Activated naive CD4-positive, alpha-beta T cell treated with anti-CD3 and anti-CD28 coated beads for 36 hours (primary cell): ENCODE data around the gene GIMAP5. TPM values are rescaled to one million over a fixed set of nuclear protein-coding genes. Genes with fewer than 3 reads are reported as not detected.
A peak's percentile ranks its signal among the peaks of the same experiment; 100 is the strongest.

Source experiments
- CTCF ChIA-PET: fragments of 350-600 bp; sonication (Branson Sonifier 250); formaldehyde crosslinking; loops from one replicate; lab custom pipeline; 2021; ENCODE audit warnings: antibody characterized with exemption; lab: Charles Lee
- DNase-seq: peaks from one replicate; pipeline ENCODE4 v3.0.0-alpha.2; 2020
- H3K27ac Mint-ChIP-seq: one replicate; pipeline ENCODE4 v1.8.0; 2021; ENCODE audit warnings: mild to moderate bottlenecking, mixed read lengths
- H3K27me3 Mint-ChIP-seq: one replicate; pipeline ENCODE4 v1.8.0; 2021; ENCODE audit warnings: low read depth, mixed read lengths
- H3K36me3 Mint-ChIP-seq: one replicate; pipeline ENCODE4 v1.8.0; 2021; ENCODE audit warnings: low read depth, mixed read lengths
- H3K4me1 Mint-ChIP-seq: one replicate; pipeline ENCODE4 v1.8.0; 2021; ENCODE audit warnings: low read depth, mixed read lengths
- H3K4me3 Mint-ChIP-seq: one replicate; pipeline ENCODE4 v1.8.0; 2021; ENCODE audit warnings: mild to moderate bottlenecking, moderate library complexity, mixed read lengths
- H3K9me3 Mint-ChIP-seq: one replicate; pipeline ENCODE4 v1.8.0; 2021; ENCODE audit warnings: mixed read lengths
- intact Hi-C: fragments of 100-400 bp; cut with micrococcal nuclease; formaldehyde crosslinking; loops from one replicate; pipeline ENCODE4 v1.15.1; 2023
- total RNA-seq, 2 experiments: library from RNA; stranded (reverse); gene quantifications; one replicate each; pipeline ENCODE4 v1.2.3, GENCODE V29; 2021

GIMAP5 gene
- total RNA-seq, 2 experiments from 2014 or later: 32.1 to 32.3 TPM

DNA sequence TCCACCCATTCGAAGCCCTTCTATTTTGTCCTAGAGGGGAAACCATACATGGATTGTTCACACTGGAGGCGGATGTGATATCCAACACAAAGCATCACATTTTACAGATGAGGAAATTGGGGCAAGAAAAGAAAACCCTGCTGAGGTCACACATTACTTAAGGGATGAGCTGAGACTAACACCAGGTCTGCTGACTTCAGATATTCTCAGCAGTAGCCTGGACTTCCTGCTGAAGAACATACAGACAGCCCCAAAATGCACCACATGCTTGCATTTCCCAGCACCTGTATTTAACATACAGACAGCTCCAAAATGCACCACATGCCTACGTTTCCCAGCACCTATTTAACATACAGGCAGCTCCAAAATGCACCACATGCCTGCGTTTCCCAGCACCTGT is 11.2 kb downstream of the GIMAP5 start:
- Mint-ChIP-seq H3K36me3 (peaks cover 24% of the 10 kb centered on the region), H3K9me3 (no peaks in the 10 kb centered on the region), H3K4me3 (no peak overlapping the region), H3K27ac (peak overlapping the region; percentile 93), H3K4me1 (peaks cover 89% of the 10 kb centered on the region), H3K27me3 (no peaks in the 10 kb centered on the region)
- intact Hi-C loops: loop anchor here (10.0 kb wide), 1 partner anchor 874 kb away; the partner anchor contains the start of gene ATP6V0E2
- peak; percentile 66 for DNase-seq
- CTCF ChIA-PET: interaction anchor here (0.7 to 2.5 kb wide), 3 partner anchors 11 to 315 kb away, joined by 3 to 9 read pairs (median 3); partner anchors contain the start of gene GIMAP5

DNA sequence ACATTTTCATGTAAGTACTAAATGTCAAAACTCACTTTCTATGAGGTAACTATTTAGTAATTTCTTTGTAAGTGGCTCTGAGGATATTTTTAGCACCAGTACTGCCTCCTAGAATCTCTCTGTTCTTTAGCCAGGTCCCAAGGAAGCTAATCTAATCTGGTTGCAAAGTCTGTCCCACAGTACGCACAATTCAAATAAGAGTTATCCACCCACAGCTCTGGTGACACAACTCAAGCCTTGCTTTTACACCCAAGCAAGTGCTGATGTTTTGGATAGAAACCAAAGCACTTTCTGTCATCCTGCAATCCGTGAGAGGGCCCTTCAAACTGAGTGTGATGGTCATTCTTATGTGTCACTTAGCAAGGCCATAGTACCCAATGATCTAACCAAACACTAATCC is 14.5 kb downstream of the GIMAP5 start:
- Mint-ChIP-seq H3K27me3 (no peaks in the 10 kb centered on the region), H3K4me1 (peaks cover 87% of the 10 kb centered on the region), H3K9me3 (no peaks in the 10 kb centered on the region), H3K4me3 (no peak overlapping the region), H3K36me3 (peaks cover 4% of the 10 kb centered on the region), H3K27ac (peak overlapping the region; percentile 77)
- DNase-seq: peak; percentile 56
- CTCF ChIA-PET: no interaction called here
- intact Hi-C loops: no loop called here

GRCh38 chr7:150753239-150753638 is 16.0 kb downstream of the GIMAP5 start:
- peak overlapping the region; percentile 98 for H3K27ac Mint-ChIP-seq
- CTCF ChIA-PET: interaction anchor here (1.5 to 4.1 kb wide), 3 partner anchors 9 to 192 kb away, joined by 3 to 18 read pairs (median 9); no protein-coding TSS in a partner anchor
- H3K27me3 Mint-ChIP-seq: no peaks in the 10 kb centered on the region
- H3K4me3 Mint-ChIP-seq: peak overlapping the region; percentile 0
- intact Hi-C loops: no loop called here
- no peaks in the 10 kb centered on the region for H3K9me3 Mint-ChIP-seq
- no peak for DNase-seq
- H3K4me1 Mint-ChIP-seq: peaks cover 79% of the 10 kb centered on the region
- no peaks in the 10 kb centered on the region for H3K36me3 Mint-ChIP-seq

- Mint-ChIP-seq H3K27me3 (no peaks in the 10 kb centered on the region), H3K27ac (peak overlapping the region; percentile 98), H3K9me3 (no peaks in the 10 kb centered on the region), H3K4me1 (peaks cover 71% of the 10 kb centered on the region), H3K4me3 (no peak overlapping the region), H3K36me3 (no peaks in the 10 kb centered on the region)
- intact Hi-C loops: loop anchor here (1.0 to 2.0 kb wide), 5 partner anchors 21 to 273 kb away; partner anchors contain the start of genes GIMAP2 and GIMAP7
- peak; percentile 64 for DNase-seq
- CTCF ChIA-PET: interaction anchor here (0.7 to 4.1 kb wide), 10 partner anchors 9 to 304 kb away, joined by 3 to 43 read pairs (median 7); partner anchors contain the start of genes GIMAP2, GIMAP5, GIMAP6 and GIMAP8
These were observed 16.8 kb downstream of the GIMAP5 start for GRCh38 chr7:150753826-150754603.

DNA sequence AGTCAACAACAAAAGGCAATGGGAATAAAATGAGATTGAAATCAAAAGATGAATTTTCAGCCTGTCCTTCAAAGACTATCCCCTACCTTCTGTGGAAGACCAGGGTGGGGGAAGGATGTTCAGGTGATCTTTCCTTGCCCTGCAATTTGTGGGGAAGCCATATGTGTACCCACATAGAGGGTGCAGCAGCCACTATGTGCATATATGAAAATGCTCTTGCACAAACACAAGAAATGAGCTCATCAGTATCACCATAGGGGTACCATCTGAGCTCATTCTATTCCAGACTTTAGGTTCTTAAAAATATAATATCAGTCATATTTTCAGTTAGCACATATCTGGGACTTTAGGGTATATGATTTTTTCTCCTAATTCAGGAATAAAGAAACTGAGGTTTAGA is 17.7 kb downstream of the GIMAP5 start:
- Mint-ChIP-seq H3K4me3 (peak overlapping the region; percentile 60), H3K9me3 (peaks cover 1% of the 10 kb centered on the region), H3K27ac (peak overlapping the region; percentile 98), H3K36me3 (no peaks in the 10 kb centered on the region), H3K4me1 (peaks cover 62% of the 10 kb centered on the region), H3K27me3 (no peaks in the 10 kb centered on the region)
- no peak for DNase-seq
- CTCF ChIA-PET: interaction anchor here (0.7 to 4.1 kb wide), 16 partner anchors 10 to 309 kb away, joined by 3 to 43 read pairs (median 6); partner anchors contain the start of genes GIMAP1, GIMAP5, GIMAP6 and GIMAP8
- intact Hi-C loops: loop anchor here (1.0 to 2.0 kb wide), 14 partner anchors 14 to 434 kb away; partner anchors contain the start of genes GIMAP2 and GIMAP7

GRCh38 chr7:150755473-150756099 is 18.4 kb downstream of the GIMAP5 start:
- no peaks in the 10 kb centered on the region for H3K27me3 Mint-ChIP-seq
- H3K27ac Mint-ChIP-seq: peak overlapping the region; percentile 98
- CTCF ChIA-PET: interaction anchor here (0.7 to 4.1 kb wide), 19 partner anchors 11 to 310 kb away, joined by 3 to 43 read pairs (median 5); partner anchors contain the start of genes GIMAP1, GIMAP5, GIMAP6 and GIMAP8
- peaks cover 56% of the 10 kb centered on the region for H3K4me1 Mint-ChIP-seq
- H3K36me3 Mint-ChIP-seq: no peaks in the 10 kb centered on the region
- DNase-seq: peak; percentile 85
- H3K9me3 Mint-ChIP-seq: peaks cover 5% of the 10 kb centered on the region
- intact Hi-C loops: loop anchor here (1.0 to 2.0 kb wide), 15 partner anchors 14 to 469 kb away; partner anchors contain the start of genes GIMAP2, REPIN1 and ZNF775
- H3K4me3 Mint-ChIP-seq: peak overlapping the region; percentile 60

- Mint-ChIP-seq H3K36me3 (no peaks in the 10 kb centered on the region), H3K4me3 (peak overlapping the region; percentile 60), H3K4me1 (peaks cover 52% of the 10 kb centered on the region), H3K9me3 (peaks cover 7% of the 10 kb centered on the region), H3K27ac (peak overlapping the region; percentile 98), H3K27me3 (no peaks in the 10 kb centered on the region)
- no peak for DNase-seq
- intact Hi-C loops: loop anchor here (1.0 to 2.0 kb wide), 5 partner anchors 335 to 469 kb away; partner anchors contain the start of genes REPIN1 and ZNF775
- CTCF ChIA-PET: interaction anchor here (0.7 to 4.1 kb wide), 15 partner anchors 18 to 310 kb away, joined by 3 to 43 read pairs (median 6); partner anchors contain the start of genes GIMAP1, GIMAP5, GIMAP6 and GIMAP8
These were observed 18.9 kb downstream of the GIMAP5 start for GRCh38 chr7:150756166-150756565.

DNA sequence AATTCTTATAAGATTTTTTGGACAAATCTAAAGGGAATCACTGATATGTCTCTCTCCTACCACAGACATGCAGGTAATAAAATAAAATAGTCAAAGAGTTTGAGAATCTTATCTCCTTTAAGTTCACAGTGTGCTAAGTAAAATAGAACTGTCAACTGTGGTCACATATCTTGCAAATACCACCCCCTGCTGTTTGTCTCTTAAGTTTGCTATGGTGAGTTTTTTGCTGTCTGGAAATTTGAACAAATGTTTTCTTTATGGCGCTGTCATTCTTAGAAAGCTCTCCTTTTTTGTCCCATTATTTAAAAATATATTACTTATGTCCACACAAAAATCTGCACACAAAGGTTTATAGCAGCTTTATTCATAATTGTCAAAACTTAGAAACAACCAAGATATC is 19.6 kb downstream of the GIMAP5 start:
- CTCF ChIA-PET: interaction anchor here (0.6 to 3.6 kb wide), 13 partner anchors 12 to 311 kb away, joined by 3 to 43 read pairs (median 3); partner anchors contain the start of gene GIMAP8
- no peaks in the 10 kb centered on the region for H3K27me3 Mint-ChIP-seq
- H3K4me1 Mint-ChIP-seq: peaks cover 50% of the 10 kb centered on the region
- peak overlapping the region; percentile 98 for H3K27ac Mint-ChIP-seq
- peak; percentile 44 for DNase-seq
- H3K4me3 Mint-ChIP-seq: peak overlapping the region; percentile 60
- peaks cover 11% of the 10 kb centered on the region for H3K9me3 Mint-ChIP-seq
- H3K36me3 Mint-ChIP-seq: no peaks in the 10 kb centered on the region
- intact Hi-C loops: loop anchor here (1.0 to 2.0 kb wide), 6 partner anchors 336 to 470 kb away; partner anchors contain the start of genes REPIN1 and ZNF775

DNA sequence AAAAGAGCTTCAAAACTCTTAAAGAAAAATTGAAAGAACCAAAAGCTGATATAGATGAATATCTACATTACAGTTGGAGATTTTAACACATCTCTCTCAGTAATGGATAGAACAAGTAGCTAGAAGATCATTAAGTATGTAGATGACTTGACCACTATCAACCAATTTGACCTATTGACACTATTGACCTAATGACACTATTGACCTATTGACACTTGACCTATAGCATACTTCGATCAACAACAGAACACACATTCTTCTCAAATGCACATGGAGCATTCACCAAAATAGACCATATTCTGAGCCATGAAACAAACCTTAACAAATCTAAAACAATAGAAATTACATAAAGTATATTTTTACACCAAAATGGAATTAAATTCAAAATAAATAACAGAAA is 22.3 kb downstream of the GIMAP5 start:
- peaks cover 11% of the 10 kb centered on the region for H3K9me3 Mint-ChIP-seq
- H3K36me3 Mint-ChIP-seq: no peaks in the 10 kb centered on the region
- no peak overlapping the region for H3K4me3 Mint-ChIP-seq
- no peak for DNase-seq
- intact Hi-C loops: no loop called here
- H3K4me1 Mint-ChIP-seq: peaks cover 27% of the 10 kb centered on the region
- H3K27ac Mint-ChIP-seq: no peak overlapping the region
- no peaks in the 10 kb centered on the region for H3K27me3 Mint-ChIP-seq
- CTCF ChIA-PET: interaction anchor here (0.6 to 2.0 kb wide), 6 partner anchors 13 to 406 kb away, joined by 3 to 13 read pairs (median 5); partner anchors contain the start of gene GIMAP8

DNA sequence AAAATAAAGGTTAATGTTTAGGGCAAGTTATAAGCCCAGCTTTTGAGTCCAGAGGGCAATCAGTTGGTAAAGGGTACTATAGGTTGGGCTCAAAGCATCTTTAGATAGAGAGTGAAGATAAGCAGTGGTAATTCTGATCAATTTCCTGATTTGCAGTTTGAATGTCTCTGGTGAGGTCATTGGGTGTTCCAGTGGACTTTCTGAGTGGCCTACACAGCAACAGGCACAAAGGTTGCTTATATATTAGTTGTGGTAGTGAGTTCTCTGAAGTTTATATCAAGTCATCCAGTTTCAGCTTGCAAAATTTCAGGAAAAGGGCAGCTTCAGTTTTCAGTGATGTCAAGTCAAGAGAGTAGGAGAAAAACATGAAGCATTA is 29.1 kb downstream of the GIMAP5 start:
- H3K27ac Mint-ChIP-seq: no peak overlapping the region
- no peak overlapping the region for H3K4me3 Mint-ChIP-seq
- H3K27me3 Mint-ChIP-seq: no peaks in the 10 kb centered on the region
- CTCF ChIA-PET: no interaction called here
- H3K4me1 Mint-ChIP-seq: no peaks in the 10 kb centered on the region
- intact Hi-C loops: no loop called here
- DNase-seq: no peak
- H3K36me3 Mint-ChIP-seq: no peaks in the 10 kb centered on the region
- peaks cover 3% of the 10 kb centered on the region for H3K9me3 Mint-ChIP-seq

- DNase-seq: no peak
- peaks cover 11% of the 10 kb centered on the region for H3K9me3 Mint-ChIP-seq
- intact Hi-C loops: no loop called here
- CTCF ChIA-PET: interaction anchor here (1.2 to 3.3 kb wide), 2 partner anchors 10 to 215 kb away, joined by 3 to 19 read pairs; no protein-coding TSS in a partner anchor
- no peak overlapping the region for H3K27ac Mint-ChIP-seq
- H3K27me3 Mint-ChIP-seq: no peaks in the 10 kb centered on the region
- no peaks in the 10 kb centered on the region for H3K36me3 Mint-ChIP-seq
- H3K4me1 Mint-ChIP-seq: no peaks in the 10 kb centered on the region
- H3K4me3 Mint-ChIP-seq: no peak overlapping the region
These were observed 32.5 kb downstream of the GIMAP5 start for GRCh38 chr7:150769768-150770167.
